ENCODE data around the gene C2orf92. TPM values are rescaled to one million over a fixed set of nuclear protein-coding genes. Genes with fewer than 3 reads are reported as not detected.
"Not testable (repeated sequence)": the region's sequence is repeated elsewhere in the genome, so short reads cannot be mapped to it uniquely, and the experiment has no call there.

The C2orf92 gene
- polyA plus RNA-seq (2013, experiment 1 of 2; ENCODE audit: insufficient read length): 2.4 TPM
- polyA plus RNA-seq (2013, experiment 2 of 2; ENCODE audit: insufficient read length): 1.8 TPM

DNA sequence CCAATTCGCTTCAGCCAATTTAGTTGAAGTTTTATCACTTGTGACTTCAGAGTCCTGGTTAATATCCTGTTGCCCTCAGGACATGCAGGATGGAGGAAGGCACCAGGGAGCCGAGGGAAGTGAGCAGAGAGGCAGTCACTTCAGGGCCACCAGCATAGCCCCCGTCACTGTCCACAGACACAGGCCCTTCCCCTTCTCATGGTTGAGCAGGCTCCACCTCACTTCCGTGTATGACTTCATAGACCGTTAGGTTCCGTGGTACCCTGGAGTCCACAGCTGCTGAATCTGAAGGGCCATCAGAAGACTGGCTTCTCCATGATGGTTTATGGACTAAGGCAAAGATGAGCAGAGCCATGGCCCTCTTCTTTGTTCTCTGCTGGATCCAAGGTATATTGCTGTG is at the start of gene C2orf92:
TSS of gene C2orf92 (plus strand) at position 266 of the 400 bp plus-strand sequence. CDS start at position 342, 76 bp downstream.
- DNase-seq: no peak

- not testable (repeated sequence) for DNase-seq
These were observed 49.0 kb upstream of the C2orf92 start for GRCh38 chr2:97620492-97620891.

GRCh38 chr2:97622976-97623375 is 46.5 kb upstream of the C2orf92 start:
- DNase-seq: not testable (repeated sequence)

GRCh38 chr2:97625354-97626048 is 44.0 kb upstream of the C2orf92 start:
- DNase-seq: not testable (repeated sequence)

GRCh38 chr2:97626049-97626430 is 43.5 kb upstream of the C2orf92 start:
- DNase-seq: not testable (repeated sequence)

DNA sequence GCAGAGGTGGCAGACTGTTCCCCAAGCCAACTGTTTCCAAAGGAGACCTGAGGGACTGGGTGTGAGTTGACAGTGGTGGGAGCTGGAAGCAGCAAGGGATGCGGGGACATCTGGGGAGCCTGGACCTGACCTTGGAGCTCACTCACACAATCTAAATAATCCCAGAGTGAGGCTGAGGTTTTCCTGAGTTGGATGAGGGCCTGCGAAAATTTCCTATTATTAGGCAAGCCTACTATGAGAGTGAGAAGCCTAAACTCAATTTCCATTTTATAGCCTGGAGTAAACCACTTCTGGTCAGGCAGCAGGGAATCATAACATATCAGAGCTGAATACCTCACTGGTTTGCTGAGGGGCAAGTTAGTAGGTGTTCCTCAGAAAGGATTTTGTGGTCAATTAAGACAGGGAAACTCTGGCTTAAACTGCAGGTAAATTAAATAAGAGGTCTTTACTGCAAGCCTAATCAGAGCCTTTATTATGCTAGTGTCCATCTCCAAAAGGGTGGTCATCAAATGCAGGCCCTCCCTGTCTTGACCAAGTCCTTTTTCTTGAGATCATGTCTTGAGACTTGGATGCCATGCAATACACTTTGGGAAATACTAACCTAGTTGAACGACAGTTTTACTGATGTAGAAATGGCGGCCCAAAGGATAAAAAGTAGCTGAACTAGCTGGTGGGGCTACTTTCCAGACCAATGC is 25.3 kb upstream of the C2orf92 start:
- no peak for DNase-seq

- no peak for DNase-seq
These were observed 24.3 kb upstream of the C2orf92 start for GRCh38 chr2:97645112-97645694.

GRCh38 chr2:97645695-97646629 is 23.6 kb upstream of the C2orf92 start, which contains the start of gene COX5B:
COX5B (plus strand) TSS chr2:97646062; CDS start chr2:97646087, 25 bp downstream.
- peak; percentile 98 for DNase-seq

DNA sequence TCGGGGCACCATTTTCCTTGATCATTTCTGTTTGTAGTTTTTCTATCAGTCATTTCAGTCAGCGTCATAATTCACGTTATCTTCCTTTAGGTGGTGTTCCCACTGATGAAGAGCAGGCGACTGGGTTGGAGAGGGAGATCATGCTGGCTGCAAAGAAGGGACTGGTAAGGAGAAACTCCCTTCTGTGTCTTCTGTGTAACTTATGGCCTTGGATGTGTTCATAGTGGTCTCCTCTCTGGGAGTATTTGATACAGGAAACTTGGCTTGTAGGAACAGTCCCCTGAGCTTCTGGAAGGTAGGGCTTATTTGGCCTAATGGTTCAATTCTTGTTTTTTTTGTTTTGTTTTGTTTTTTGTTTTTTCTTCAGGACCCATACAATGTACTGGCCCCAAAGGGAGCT is 22.5 kb upstream of the C2orf92 start:
- DNase-seq: no peak

- DNase-seq: no peak
These were observed 18.4 kb upstream of the C2orf92 start for GRCh38 chr2:97651114-97651513.

GRCh38 chr2:97653473-97653872 is 16.0 kb upstream of the C2orf92 start:
- no peak for DNase-seq

GRCh38 chr2:97653874-97654273 is 15.6 kb upstream of the C2orf92 start:
- no peak for DNase-seq

- no peak for DNase-seq
These were observed 15.2 kb upstream of the C2orf92 start for GRCh38 chr2:97654309-97654708.

DNA sequence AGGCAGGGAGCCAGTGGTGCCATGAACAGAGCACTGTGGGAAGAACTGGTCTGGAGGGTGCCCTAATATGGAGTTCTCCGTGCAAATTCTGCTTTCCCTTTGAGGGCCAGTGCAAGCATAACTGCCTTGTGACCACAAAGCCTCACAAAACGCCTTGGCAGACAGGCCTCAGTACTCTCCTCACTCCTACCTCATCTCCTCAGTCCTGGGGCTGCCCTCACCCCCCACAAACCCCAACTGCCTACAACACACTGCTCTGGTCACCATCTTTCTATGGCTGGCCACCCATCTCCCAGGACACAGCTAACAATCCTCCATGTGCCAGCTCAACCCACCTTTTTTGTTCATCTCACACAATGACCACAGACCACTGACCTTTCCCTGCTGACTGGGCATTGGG is 14.7 kb upstream of the C2orf92 start:
- no peak for DNase-seq

GRCh38 chr2:97656129-97656755 is 13.3 kb upstream of the C2orf92 start:
- DNase-seq: no peak

GRCh38 chr2:97656905-97657587 is 12.5 kb upstream of the C2orf92 start:
- DNase-seq: no peak

DNA sequence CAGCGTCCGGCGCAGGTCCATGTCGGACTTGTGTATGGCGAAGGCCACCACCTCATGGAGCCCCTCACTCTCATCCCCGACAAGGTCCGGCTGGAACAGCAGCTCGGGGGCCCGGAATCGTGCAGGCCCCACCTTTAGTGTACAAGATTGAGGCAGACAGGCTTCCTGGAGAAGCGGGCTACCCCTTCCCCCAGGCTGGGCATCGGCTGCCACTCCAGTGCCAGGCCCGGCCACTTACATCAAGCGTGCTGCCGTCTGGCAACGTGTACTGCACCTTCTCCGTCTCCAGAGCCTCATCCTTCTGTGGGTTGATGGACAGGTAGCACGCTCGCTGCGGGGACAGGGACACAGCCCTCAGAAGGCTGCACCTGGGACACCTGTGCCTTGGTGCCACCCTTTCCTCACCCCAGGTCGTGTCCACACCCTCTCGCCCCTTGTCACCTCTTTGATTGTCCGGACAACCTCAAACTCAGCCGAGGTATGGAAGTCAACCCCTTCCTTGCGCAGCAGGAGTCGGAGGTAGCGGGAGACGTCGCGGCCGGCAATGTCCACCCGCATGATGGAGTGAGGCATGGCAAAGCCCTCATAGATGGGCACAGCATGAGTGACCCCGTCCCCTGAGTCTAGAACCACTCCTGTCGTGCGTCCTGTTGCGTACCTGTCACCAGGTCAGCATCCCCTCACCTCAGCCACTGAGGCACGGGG is 11.4 kb upstream of the C2orf92 start:
- DNase-seq: no peak

- DNase-seq: no peak
These were observed 10.8 kb upstream of the C2orf92 start for GRCh38 chr2:97658691-97659157.

DNA sequence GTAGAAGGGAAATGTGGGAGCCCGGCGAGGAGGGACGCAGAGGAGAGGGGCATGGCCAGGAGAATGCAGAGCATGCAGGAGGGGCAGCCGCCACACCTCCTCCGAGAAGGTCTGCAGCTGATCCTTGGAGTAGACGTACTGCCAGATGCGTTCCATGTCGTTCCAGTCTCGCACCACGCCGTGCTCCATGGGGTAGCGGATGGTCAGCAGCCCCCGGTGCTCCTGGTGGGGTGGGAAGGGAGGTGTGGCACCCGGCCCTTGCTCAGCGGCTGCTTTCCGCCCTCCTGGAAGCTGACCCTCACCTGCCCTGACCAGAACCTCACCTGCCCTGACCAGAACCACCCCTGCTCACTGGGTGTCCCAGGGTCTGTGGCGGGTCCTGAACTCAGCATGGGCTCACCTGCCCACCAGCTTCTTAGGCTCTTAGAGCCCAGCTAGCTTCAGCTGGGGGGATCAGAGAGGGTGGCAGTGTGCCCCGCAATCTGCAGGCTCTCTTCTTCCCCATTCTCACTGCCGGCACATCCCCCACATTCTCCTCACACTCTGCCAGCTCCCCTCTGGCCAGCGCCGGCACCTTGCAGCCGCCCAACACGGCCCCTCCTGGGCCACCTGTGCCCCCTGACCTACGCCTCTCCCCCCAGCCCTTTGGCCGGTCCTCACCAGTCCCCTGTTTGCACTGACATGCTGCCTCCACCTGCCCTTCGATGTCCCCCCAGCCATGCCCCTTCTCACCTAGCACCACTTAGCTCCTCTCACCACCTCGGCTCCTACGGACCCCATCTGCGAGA is 10.1 kb upstream of the C2orf92 start:
- no peak for DNase-seq
